Sigmoid colon (tissue), 4 donors: ENCODE results near the gene GMDS.

Experiments used
- EP300 ChIP-seq, 4 donors: sonication (generic); formaldehyde crosslinking; IDR thresholded peaks; one replicate each; pipeline ENCODE4 v1.6.1; 2017; ENCODE audit warnings: antibody characterized with exemption in 4 of 4
- POLR2A ChIP-seq, 2 donors: fragments of 450-650 bp; IDR thresholded peaks; one replicate each; pipeline ENCODE4 v1.6.1; 2016; ENCODE audit warnings: antibody characterized with exemption in 2 of 2, mild to moderate bottlenecking in 2 of 2, moderate library complexity in 2 of 2
- TF ChIP-seq, protein P1 (sequence below), 4 experiments: fragments of 450-650 bp in 3 of 4; fragments of 200-600 bp in 1 of 4; IDR thresholded peaks; one replicate each; pipeline ENCODE4 v1.5.1; 2016 to 2019; ENCODE audit warnings: antibody characterized with exemption in 4 of 4, mild to moderate bottlenecking in 3 of 4, moderate library complexity in 2 of 4

GRCh38 chr6:1962201-1962600 lies 283.2 kb downstream of the GMDS start:
- TF ChIP-seq, protein P1, sequence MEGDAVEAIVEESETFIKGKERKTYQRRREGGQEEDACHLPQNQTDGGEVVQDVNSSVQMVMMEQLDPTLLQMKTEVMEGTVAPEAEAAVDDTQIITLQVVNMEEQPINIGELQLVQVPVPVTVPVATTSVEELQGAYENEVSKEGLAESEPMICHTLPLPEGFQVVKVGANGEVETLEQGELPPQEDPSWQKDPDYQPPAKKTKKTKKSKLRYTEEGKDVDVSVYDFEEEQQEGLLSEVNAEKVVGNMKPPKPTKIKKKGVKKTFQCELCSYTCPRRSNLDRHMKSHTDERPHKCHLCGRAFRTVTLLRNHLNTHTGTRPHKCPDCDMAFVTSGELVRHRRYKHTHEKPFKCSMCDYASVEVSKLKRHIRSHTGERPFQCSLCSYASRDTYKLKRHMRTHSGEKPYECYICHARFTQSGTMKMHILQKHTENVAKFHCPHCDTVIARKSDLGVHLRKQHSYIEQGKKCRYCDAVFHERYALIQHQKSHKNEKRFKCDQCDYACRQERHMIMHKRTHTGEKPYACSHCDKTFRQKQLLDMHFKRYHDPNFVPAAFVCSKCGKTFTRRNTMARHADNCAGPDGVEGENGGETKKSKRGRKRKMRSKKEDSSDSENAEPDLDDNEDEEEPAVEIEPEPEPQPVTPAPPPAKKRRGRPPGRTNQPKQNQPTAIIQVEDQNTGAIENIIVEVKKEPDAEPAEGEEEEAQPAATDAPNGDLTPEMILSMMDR (IDR thresholded peaks at IDR 0.05), result no peak
- no peak for TF ChIP-seq EP300 (IDR thresholded peaks at IDR 0.05)
- TF ChIP-seq POLR2A (IDR thresholded peaks at IDR 0.05), result no peak
